IMR-90 (cell line): ENCODE results near the gene RECQL5. TPM values are rescaled to one million over a fixed set of nuclear protein-coding genes. Genes with fewer than 3 reads are reported as not detected.
A peak's percentile ranks its signal among the peaks of the same experiment; 100 is the strongest.

Source experiments
- ATAC-seq: fragments of 200-7000 bp; cut with Tn5 transposase; 2 replicates; pipeline ENCODE4 v1.9.1; 2020; ENCODE audit warnings: low read depth, mild to moderate bottlenecking, moderate library complexity
- BruUV-seq: library from RNA; stranded (reverse); fragments of 400-500 nt; replicated peaks from 2 replicates; lab custom pipeline; 2021; lab: Mats Ljungman, UMichigan
- CTCF ChIA-PET: fragments of 300-600 bp; formaldehyde crosslinking; extraction: SDS; loops from one replicate; lab custom pipeline; 2021; ENCODE audit warnings: antibody characterized with exemption; lab: Yijun Ruan, JAX
- POLR2A ChIA-PET: fragments of 300-600 bp; sonication (Branson Sonifier 250); formaldehyde crosslinking; loops from one replicate; lab custom pipeline; 2022; ENCODE audit warnings: antibody characterized with exemption; ENCODE audit not compliant: unreplicated experiment; lab: Charles Lee
- DNase-seq: peaks from one replicate; pipeline ENCODE4 v3.0.0; 2013
- H2AFZ ChIP-seq: replicated peaks from 2 replicates; pipeline ENCODE3; 2013; ENCODE audit warnings: low read length, mild to moderate bottlenecking; ENCODE audit not compliant: poor library complexity
- H2AK5ac ChIP-seq: 2 replicates; pipeline ENCODE4 v1.6.1; 2013; ENCODE audit warnings: low read depth, low read length, inconsistent platforms
- H2AK9ac ChIP-seq: replicated peaks from 2 replicates; pipeline ENCODE3; 2013; ENCODE audit warnings: mild to moderate bottlenecking, low read depth, low read length, moderate library complexity; ENCODE audit not compliant: poor library complexity
- H2BK120ac ChIP-seq: 2 replicates; pipeline ENCODE4 v1.6.1; 2013; ENCODE audit warnings: low read depth, low read length, inconsistent platforms
- H2BK15ac ChIP-seq: 3 replicates; pipeline ENCODE4 v1.6.1; 2013; ENCODE audit warnings: low read depth, low read length, inconsistent platforms
- H2BK20ac ChIP-seq: 2 replicates; pipeline ENCODE4 v1.6.1; 2013; ENCODE audit warnings: low read depth, mild to moderate bottlenecking, inconsistent platforms, low read length, moderate library complexity
- H2BK5ac ChIP-seq: 2 replicates; pipeline ENCODE4 v1.6.1; 2013; ENCODE audit warnings: mild to moderate bottlenecking, low read depth, low read length, inconsistent platforms; ENCODE audit not compliant: poor library complexity, severe bottlenecking
- H3K14ac ChIP-seq: replicated peaks from 2 replicates; pipeline ENCODE4 v1.6.1; 2013; ENCODE audit warnings: low read depth, low read length, inconsistent platforms
- H3K18ac ChIP-seq: 2 replicates; pipeline ENCODE4 v1.6.1; 2013; ENCODE audit warnings: low read depth, low read length, control low read depth
- H3K23ac ChIP-seq: 2 replicates; pipeline ENCODE4 v1.6.1; 2013; ENCODE audit warnings: low read depth, low read length, inconsistent platforms
- H3K27ac ChIP-seq: 2 replicates; pipeline ENCODE4 v1.5.1; 2013; ENCODE audit warnings: mild to moderate bottlenecking, control low read depth, low read length; ENCODE audit not compliant: insufficient read depth
- H3K27me3 ChIP-seq: 2 replicates; pipeline ENCODE4 v1.6.1; 2013; ENCODE audit warnings: low read length; ENCODE audit not compliant: control insufficient read depth, insufficient read depth
- H3K36me3 ChIP-seq: 2 replicates; pipeline ENCODE4 v1.6.1; 2013; ENCODE audit warnings: low read length, mixed read lengths; ENCODE audit not compliant: control insufficient read depth, insufficient read depth
- H3K4ac ChIP-seq: 2 replicates; pipeline ENCODE4 v1.6.1; 2013; ENCODE audit warnings: low read depth, low read length, inconsistent platforms
- H3K4me1 ChIP-seq: 2 replicates; pipeline ENCODE4 v1.6.1; 2013; ENCODE audit warnings: low read length, mixed read lengths; ENCODE audit not compliant: control insufficient read depth, insufficient read depth
- H3K4me2 ChIP-seq: 2 replicates; pipeline ENCODE4 v1.6.1; 2013; ENCODE audit warnings: low read depth, mild to moderate bottlenecking, control low read depth, low read length, moderate library complexity
- H3K4me3 ChIP-seq: 2 replicates; pipeline ENCODE4 v1.5.1; 2013; ENCODE audit warnings: low read depth, mild to moderate bottlenecking, control low read depth, low read length, moderate library complexity; ENCODE audit not compliant: insufficient read depth
- H3K56ac ChIP-seq: 2 replicates; pipeline ENCODE4 v1.6.1; 2013; ENCODE audit warnings: low read length, inconsistent platforms; ENCODE audit not compliant: insufficient read depth; ENCODE audit errors: extremely low read depth
- H3K79me1 ChIP-seq, 2 experiments: 2 replicates each; pipeline ENCODE4 v1.6.1; 2013; ENCODE audit warnings: low read length in 2 of 2, inconsistent platforms in 1 of 2, low read depth in 1 of 2
- H3K9ac ChIP-seq: 2 replicates; pipeline ENCODE4 v1.6.1; 2013; ENCODE audit warnings: low read depth, low read length, control low read depth
- H3K9me1 ChIP-seq: 2 replicates; pipeline ENCODE4 v1.6.1; 2013; ENCODE audit warnings: low read length, inconsistent platforms; ENCODE audit not compliant: insufficient read depth
- H3K9me3 ChIP-seq: 2 replicates; pipeline ENCODE4 v1.6.1; 2013; ENCODE audit warnings: low read length; ENCODE audit not compliant: control insufficient read depth, insufficient read depth
- H4K20me1 ChIP-seq: 2 replicates; pipeline ENCODE4 v1.6.1; 2013; ENCODE audit warnings: low read length, inconsistent platforms; ENCODE audit not compliant: insufficient read depth
- H4K5ac ChIP-seq: 2 replicates; pipeline ENCODE4 v1.6.1; 2013; ENCODE audit warnings: mild to moderate bottlenecking, low read depth, low read length, control low read depth
- H4K8ac ChIP-seq, 2 experiments: 2 replicates each; pipeline ENCODE4 v1.6.1; 2013; ENCODE audit warnings: low read depth in 2 of 2, low read length in 2 of 2, control low read depth in 1 of 2, inconsistent platforms in 1 of 2
- H4K91ac ChIP-seq: 2 replicates; pipeline ENCODE4 v1.6.1; 2013; ENCODE audit warnings: low read depth, low read length, inconsistent platforms; ENCODE audit not compliant: insufficient read depth
- BHLHE40 ChIP-seq: fragments of 150-350 bp; IDR thresholded peaks from 2 replicates; pipeline ENCODE4 v1.6.1; 2016; ENCODE audit warnings: mild to moderate bottlenecking, low read depth, low read length
- CEBPB ChIP-seq: IDR thresholded peaks from 2 replicates; pipeline ENCODE4 v1.6.1; 2012; ENCODE audit warnings: low read depth, low read length, improper control_type of control experiment
- CHD1 ChIP-seq: IDR thresholded peaks from 2 replicates; pipeline ENCODE4 v1.6.1; 2012; ENCODE audit warnings: low read depth, low read length, improper control_type of control experiment
- MAFK ChIP-seq: IDR thresholded peaks from 2 replicates; pipeline ENCODE4 v1.6.1; 2012; ENCODE audit warnings: low read depth, low read length, improper control_type of control experiment
- MAZ ChIP-seq: IDR thresholded peaks from 2 replicates; pipeline ENCODE4 v1.6.1; 2012; ENCODE audit warnings: low read depth, mild to moderate bottlenecking, low read length, improper control_type of control experiment, moderate library complexity, borderline replicate concordance
- MXI1 ChIP-seq: IDR thresholded peaks from 2 replicates; pipeline ENCODE4 v1.6.1; 2012; ENCODE audit warnings: low read depth, mild to moderate bottlenecking, low read length, moderate library complexity, borderline replicate concordance
- NFE2L2 ChIP-seq: fragments of 150-350 bp; IDR thresholded peaks from 2 replicates; pipeline ENCODE4 v1.6.1; 2016; ENCODE audit warnings: low read depth, mild to moderate bottlenecking, low read length
- POLR2A ChIP-seq: IDR thresholded peaks from 2 replicates; pipeline ENCODE4 v1.6.1; 2012; ENCODE audit warnings: mild to moderate bottlenecking, low read depth, low read length
- RAD21 ChIP-seq: IDR thresholded peaks from 2 replicates; pipeline ENCODE4 v1.6.1; 2012; ENCODE audit warnings: low read length, improper control_type of control experiment
- RCOR1 ChIP-seq: IDR thresholded peaks from 2 replicates; pipeline ENCODE4 v1.6.1; 2012; ENCODE audit warnings: mild to moderate bottlenecking, low read length, improper control_type of control experiment; ENCODE audit not compliant: insufficient replicate concordance
- SMC3 ChIP-seq: fragments of 150-350 bp; IDR thresholded peaks from 2 replicates; pipeline ENCODE4 v1.6.1; 2016; ENCODE audit warnings: low read depth, mild to moderate bottlenecking, antibody characterized with exemption, low read length, moderate library complexity
- USF2 ChIP-seq: fragments of 150-350 bp; IDR thresholded peaks from 2 replicates; pipeline ENCODE4 v1.6.1; 2017; ENCODE audit warnings: mild to moderate bottlenecking, antibody characterized with exemption, low read length, low read depth
- WGBS, 2 experiments: methylation state at CpG; one replicate each; pipeline versions ENCODE4 v1.1.5 to v1.1.7; 2013; ENCODE audit warnings: missing lambda C conversion rate in 2 of 2; ENCODE audit not compliant: insufficient read length in 1 of 2; ENCODE audit errors: extremely low coverage in 2 of 2; 5-methylcytosine and 5-hydroxymethylcytosine counted together
- dilution Hi-C: fragments of 300-500 bp; cut with HindIII; formaldehyde crosslinking; loops from one replicate; pipeline ENCODE4 v1.14.3; 2018; ENCODE audit warnings: low sequenced_read_pairs; ENCODE audit not compliant: unreplicated experiment
- in situ Hi-C: fragments of 300-500 bp; cut with MboI; formaldehyde crosslinking; loops from 3 replicates; pipeline ENCODE4 v1.14.3; 2019; ENCODE audit warnings: low sequenced_read_pairs, inconsistent platforms, mixed read lengths
- intact Hi-C: fragments of 100-400 bp; cut with micrococcal nuclease; formaldehyde crosslinking; loops from 2 replicates; pipeline ENCODE4 v1.10.0; 2022
- polyA plus RNA-seq, 3 experiments: library from polyadenylated mRNA; depleted of rRNA; stranded (reverse); fragments of >200 nt; gene quantifications; 2 replicates each; pipeline ENCODE4 v1.2.3, GENCODE V29; 2012; ENCODE audit warnings: low replicate concordance in 1 of 3
- total RNA-seq: library from RNA; depleted of rRNA; stranded (reverse); fragments of >200 nt; gene quantifications from 2 replicates; pipeline ENCODE4 v1.2.3, GENCODE V29; 2012
- TF ChIP-seq, protein P1 (sequence below): conservative IDR thresholded peaks from 2 replicates; pipeline ENCODE4 v1.5.1; 2012; ENCODE audit warnings: mild to moderate bottlenecking, low read depth, low read length, improper control_type of control experiment

The RECQL5 gene
- total and polyA plus RNA-seq, 2 of the 4 experiments (the other 2 are of a cell fraction), result 7.3 to 23.7 TPM

DNA sequence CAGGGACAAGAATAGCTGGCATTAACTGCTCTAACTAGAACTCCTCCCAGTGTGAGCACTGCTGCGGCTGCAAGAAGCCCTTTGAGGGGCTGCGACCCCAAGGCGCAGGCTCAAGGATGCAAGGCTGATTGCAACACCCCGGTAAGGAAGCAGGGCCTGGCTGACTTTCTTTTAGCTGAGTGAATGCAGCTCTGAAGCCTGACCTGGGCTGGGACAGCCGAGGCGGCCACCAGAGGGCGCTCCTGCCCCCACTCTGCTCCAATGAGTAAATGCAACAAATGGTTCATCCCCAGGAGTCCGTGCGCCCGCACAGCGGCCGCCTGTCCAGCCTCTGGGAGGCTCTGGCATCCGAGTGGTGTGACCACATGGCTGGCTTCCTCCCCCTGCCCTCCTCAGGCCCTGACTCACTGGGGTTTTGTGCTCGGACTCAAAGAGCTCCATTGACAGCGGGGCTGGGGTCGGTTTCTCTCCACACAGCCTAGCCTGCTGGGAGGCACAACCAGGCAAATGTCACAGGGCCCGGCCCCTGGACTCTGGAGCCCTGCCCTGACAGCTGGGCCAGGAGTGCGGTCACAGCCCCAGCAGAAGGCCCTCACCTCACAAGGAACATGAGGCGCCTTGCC lies 34.0 kb downstream of the RECQL5 start, which contains the start of gene SMIM5 (continued):
- TF ChIP-seq CHD1 (no peak), MXI1 (peak; percentile 92), BHLHE40 (no peak)

DNA sequence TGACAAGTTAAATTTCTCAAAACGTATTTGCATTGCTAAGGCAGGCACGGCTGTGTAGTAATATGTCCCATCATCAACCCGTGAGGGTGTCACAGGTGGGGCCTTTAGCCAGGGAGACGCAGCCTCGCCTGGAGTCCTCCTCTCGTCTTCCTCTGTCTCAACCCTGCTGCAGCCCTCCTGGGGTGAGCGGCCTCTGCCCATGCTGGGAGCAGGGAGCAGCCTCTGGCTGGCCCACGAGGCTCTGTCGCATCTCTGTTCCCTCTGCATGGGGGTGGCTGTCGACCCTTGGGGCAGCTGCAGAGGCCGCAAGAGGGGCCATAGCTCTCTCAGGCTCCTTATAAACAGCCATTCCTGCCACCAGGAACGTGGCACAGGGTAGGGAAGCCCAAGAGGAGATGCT lies 34.5 kb downstream of the RECQL5 start:
- H3K9me3 ChIP-seq, result no peaks in the 10 kb centered on the region
- no peak overlapping the region for H4K5ac ChIP-seq
- no peak overlapping the region for H2BK20ac ChIP-seq
- no peak overlapping the region for H2BK5ac ChIP-seq
- peaks cover 9% of the 10 kb centered on the region; the same call in 1 of the 2 replicates for H3K36me3 ChIP-seq
- in situ Hi-C loops, result loop anchor here (5.0 kb wide), 1 partner anchor 115 kb away; no protein-coding TSS in a partner anchor
- dilution Hi-C loops, result no loop called here
- H3K14ac ChIP-seq, result no peak overlapping the region
- H4K20me1 ChIP-seq, result peaks cover 9% of the 10 kb centered on the region
- BruUV-seq, result no TSS peak
- no peaks in the 10 kb centered on the region for H3K9me1 ChIP-seq
- H3K18ac ChIP-seq, result no peak overlapping the region
- ChIA-PET CTCF (interaction anchor here (0.5 to 2.3 kb wide), 14 partner anchors 9 to 208 kb away, joined by 3 to 53 read pairs (median 3); partner anchors contain the start of genes RECQL5 and TSEN54), POLR2A (interaction anchor here (0.8 kb wide), 1 partner anchor 115 kb away, joined by 3 read pairs; no protein-coding TSS in a partner anchor)
- no peak overlapping the region for H3K9ac ChIP-seq
- no peak overlapping the region for H3K56ac ChIP-seq
- DNase-seq, result no peak
- H2BK120ac ChIP-seq, result no peak overlapping the region
- peaks cover 15% of the 10 kb centered on the region for H3K4me1 ChIP-seq
- no peak overlapping the region for H2AK9ac ChIP-seq
- H3K4ac ChIP-seq, result no peak overlapping the region
- no peak overlapping the region for H3K23ac ChIP-seq
- 78% methylated on average over 8 of the region's 12 CpGs; no CpG with 5 or more reads in 1 of the 2 experiments for WGBS, 2 experiments
- H2AFZ ChIP-seq, result no peak overlapping the region
- H4K91ac ChIP-seq, result no peak overlapping the region
- intact Hi-C loops, result loop anchor here (5.0 kb wide), 1 partner anchor 115 kb away; the partner anchor contains the start of genes CASKIN2 and TSEN54
- no peak overlapping the region for H3K4me3 ChIP-seq
- ATAC-seq, result no peak
- H2BK15ac ChIP-seq, result no peak overlapping the region
- no peak overlapping the region for H2AK5ac ChIP-seq
- no peak overlapping the region for H3K4me2 ChIP-seq
- H3K27me3 ChIP-seq, result no peaks in the 10 kb centered on the region
- H4K8ac ChIP-seq, result no peak overlapping the region
- no peak overlapping the region for H3K27ac ChIP-seq
- peaks cover 0 to 3% of the 10 kb centered on the region in 2 experiments; a peak in 1 of 4 replicates for H3K79me1 ChIP-seq
- TF ChIP-seq MAZ (no peak), CHD1 (no peak), SMC3 (no peak), MAFK (no peak), RCOR1 (no peak), POLR2A (no peak), RAD21 (no peak), NFE2L2 (no peak), CEBPB (no peak), BHLHE40 (no peak), USF2 (no peak)
- TF ChIP-seq, protein P1, sequence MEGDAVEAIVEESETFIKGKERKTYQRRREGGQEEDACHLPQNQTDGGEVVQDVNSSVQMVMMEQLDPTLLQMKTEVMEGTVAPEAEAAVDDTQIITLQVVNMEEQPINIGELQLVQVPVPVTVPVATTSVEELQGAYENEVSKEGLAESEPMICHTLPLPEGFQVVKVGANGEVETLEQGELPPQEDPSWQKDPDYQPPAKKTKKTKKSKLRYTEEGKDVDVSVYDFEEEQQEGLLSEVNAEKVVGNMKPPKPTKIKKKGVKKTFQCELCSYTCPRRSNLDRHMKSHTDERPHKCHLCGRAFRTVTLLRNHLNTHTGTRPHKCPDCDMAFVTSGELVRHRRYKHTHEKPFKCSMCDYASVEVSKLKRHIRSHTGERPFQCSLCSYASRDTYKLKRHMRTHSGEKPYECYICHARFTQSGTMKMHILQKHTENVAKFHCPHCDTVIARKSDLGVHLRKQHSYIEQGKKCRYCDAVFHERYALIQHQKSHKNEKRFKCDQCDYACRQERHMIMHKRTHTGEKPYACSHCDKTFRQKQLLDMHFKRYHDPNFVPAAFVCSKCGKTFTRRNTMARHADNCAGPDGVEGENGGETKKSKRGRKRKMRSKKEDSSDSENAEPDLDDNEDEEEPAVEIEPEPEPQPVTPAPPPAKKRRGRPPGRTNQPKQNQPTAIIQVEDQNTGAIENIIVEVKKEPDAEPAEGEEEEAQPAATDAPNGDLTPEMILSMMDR, result no peak
